ENCODE measurements around the gene PRKAR1B.

The PRKAR1B gene

GRCh38 chr7:691361-692045 lies 35.6 kb downstream of the PRKAR1B start:
- no peak for DNase-seq (ENCODE audit: low spot score)

- no peak for DNase-seq (ENCODE audit: low spot score)
Observed at GRCh38 chr7:690478-691360, 36.4 kb downstream of the PRKAR1B start.

- no peak for DNase-seq (ENCODE audit: low spot score)
Observed at GRCh38 chr7:685540-685939, 41.5 kb downstream of the PRKAR1B start.

GRCh38 chr7:684416-684815 lies 42.7 kb downstream of the PRKAR1B start:
- DNase-seq (ENCODE audit: low spot score), result no peak

GRCh38 chr7:683526-684205 lies 43.4 kb downstream of the PRKAR1B start:
- DNase-seq (ENCODE audit: low spot score), result no peak

- no peak for DNase-seq (ENCODE audit: low spot score)
Observed at GRCh38 chr7:682810-683209, 44.3 kb downstream of the PRKAR1B start.

GRCh38 chr7:681551-682307 lies 45.4 kb downstream of the PRKAR1B start:
- no peak for DNase-seq (ENCODE audit: low spot score)

- no peak for DNase-seq (ENCODE audit: low spot score)
Observed at GRCh38 chr7:680411-681127, 46.5 kb downstream of the PRKAR1B start.

GRCh38 chr7:676972-677385 lies 50.1 kb downstream of the PRKAR1B start:
- no peak for DNase-seq (ENCODE audit: low spot score)

GRCh38 chr7:676246-676971 lies 50.7 kb downstream of the PRKAR1B start:
- no peak for DNase-seq (ENCODE audit: low spot score)

- no peak for DNase-seq (ENCODE audit: low spot score)
Observed at GRCh38 chr7:674454-675410, 52.3 kb downstream of the PRKAR1B start.

- DNase-seq (ENCODE audit: low spot score), result no peak
Observed at GRCh38 chr7:673681-674453, 53.2 kb downstream of the PRKAR1B start.

GRCh38 chr7:672891-673290 lies 54.2 kb downstream of the PRKAR1B start:
- DNase-seq (ENCODE audit: low spot score), result no peak

- DNase-seq (ENCODE audit: low spot score), result no peak
Observed at GRCh38 chr7:671415-672042, 55.6 kb downstream of the PRKAR1B start.

- no peak for DNase-seq (ENCODE audit: low spot score)
Observed at GRCh38 chr7:670501-671390, 56.3 kb downstream of the PRKAR1B start.

GRCh38 chr7:668958-669357 lies 58.1 kb downstream of the PRKAR1B start:
- no peak for DNase-seq (ENCODE audit: low spot score)

All from RKO (cell line).